Measurements from ENCODE around the gene PSAT1. TPM values are rescaled to one million over a fixed set of nuclear protein-coding genes. Genes with fewer than 3 reads are reported as not detected.

The PSAT1 gene
- total RNA-seq, 1 donor from 2014 or later: 15.2 TPM

DNA sequence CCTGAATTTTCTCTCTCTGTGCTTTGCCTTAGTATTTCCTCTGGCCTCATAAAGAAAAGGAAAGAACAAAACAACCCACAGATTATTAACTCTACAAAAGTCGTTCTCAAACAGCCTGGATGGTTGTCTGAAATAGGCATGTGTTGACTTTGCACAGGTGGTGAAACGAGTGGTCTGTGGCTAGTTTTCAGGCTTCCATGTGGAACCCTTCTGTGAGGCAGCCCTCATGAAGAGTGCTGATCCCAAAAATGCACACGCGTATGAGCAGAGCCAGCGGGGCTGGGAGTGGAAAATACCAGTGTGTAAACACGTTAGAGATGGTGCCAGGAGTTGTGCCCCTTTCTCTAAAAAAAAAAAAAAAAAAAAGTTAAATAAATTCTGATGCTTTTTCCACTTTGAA is 4.9 kb upstream of the PSAT1 start:
- H3K4me1 Mint-ChIP-seq (ENCODE audit: unreplicated experiment): peaks cover 26% of the 10 kb centered on the region

DNA sequence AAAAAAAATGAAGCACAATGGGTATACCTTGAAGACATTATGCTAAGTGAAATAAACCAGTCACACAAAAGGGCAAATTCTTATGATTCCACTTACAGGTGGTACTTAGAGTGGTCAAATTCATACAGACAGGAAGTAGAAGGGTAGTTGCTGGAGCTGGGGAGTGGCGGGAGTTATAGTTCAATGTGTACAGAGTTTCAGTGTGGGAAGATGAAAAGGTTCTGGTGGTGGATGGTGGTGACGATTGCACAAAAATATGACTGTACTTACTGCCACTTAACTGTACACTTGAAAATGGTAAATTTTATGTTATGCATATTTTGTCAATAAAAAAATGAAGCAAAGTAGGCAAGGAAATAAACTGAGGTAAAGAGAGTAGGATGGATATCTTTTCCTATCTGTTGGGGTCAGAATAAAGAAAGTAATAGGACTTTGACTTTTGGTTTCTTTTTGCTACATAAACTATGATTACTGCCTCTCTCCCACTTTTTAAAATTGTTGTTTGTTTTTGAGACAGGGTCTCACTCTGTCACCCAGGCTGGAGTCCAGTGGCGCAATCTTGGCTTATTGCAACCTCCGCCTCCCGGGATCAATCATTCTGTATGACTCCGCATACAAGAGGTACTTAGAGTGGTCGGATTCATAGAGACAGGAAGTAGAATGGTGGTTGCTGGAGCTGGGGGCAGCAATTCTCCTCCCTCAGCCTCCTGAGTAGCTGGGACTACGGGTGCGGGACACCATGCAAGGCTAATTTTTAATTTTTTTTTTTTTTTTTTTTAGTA is 4.0 kb upstream of the PSAT1 start:
- TF ChIP-seq, protein P1, sequence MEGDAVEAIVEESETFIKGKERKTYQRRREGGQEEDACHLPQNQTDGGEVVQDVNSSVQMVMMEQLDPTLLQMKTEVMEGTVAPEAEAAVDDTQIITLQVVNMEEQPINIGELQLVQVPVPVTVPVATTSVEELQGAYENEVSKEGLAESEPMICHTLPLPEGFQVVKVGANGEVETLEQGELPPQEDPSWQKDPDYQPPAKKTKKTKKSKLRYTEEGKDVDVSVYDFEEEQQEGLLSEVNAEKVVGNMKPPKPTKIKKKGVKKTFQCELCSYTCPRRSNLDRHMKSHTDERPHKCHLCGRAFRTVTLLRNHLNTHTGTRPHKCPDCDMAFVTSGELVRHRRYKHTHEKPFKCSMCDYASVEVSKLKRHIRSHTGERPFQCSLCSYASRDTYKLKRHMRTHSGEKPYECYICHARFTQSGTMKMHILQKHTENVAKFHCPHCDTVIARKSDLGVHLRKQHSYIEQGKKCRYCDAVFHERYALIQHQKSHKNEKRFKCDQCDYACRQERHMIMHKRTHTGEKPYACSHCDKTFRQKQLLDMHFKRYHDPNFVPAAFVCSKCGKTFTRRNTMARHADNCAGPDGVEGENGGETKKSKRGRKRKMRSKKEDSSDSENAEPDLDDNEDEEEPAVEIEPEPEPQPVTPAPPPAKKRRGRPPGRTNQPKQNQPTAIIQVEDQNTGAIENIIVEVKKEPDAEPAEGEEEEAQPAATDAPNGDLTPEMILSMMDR (IDR thresholded peaks at IDR 0.05; ENCODE audit: unreplicated experiment): no peak
- no peaks in the 10 kb centered on the region for H3K9me3 Mint-ChIP-seq (ENCODE audit: unreplicated experiment)
- no peak overlapping the region for H3K4me3 Mint-ChIP-seq (ENCODE audit: unreplicated experiment)
- H3K27me3 Mint-ChIP-seq (ENCODE audit: unreplicated experiment): peaks cover 4% of the 10 kb centered on the region
- H3K27ac Mint-ChIP-seq (ENCODE audit: unreplicated experiment): peak overlapping the region; percentile 39
- no peak for DNase-seq (ENCODE audit: low spot score)
- H3K4me1 Mint-ChIP-seq (ENCODE audit: unreplicated experiment): peaks cover 30% of the 10 kb centered on the region
- H3K36me3 Mint-ChIP-seq (ENCODE audit: low read depth, unreplicated experiment): no peaks in the 10 kb centered on the region

More for the DNA sequence above, 4.9 kb upstream of the PSAT1 start:
- H3K27ac Mint-ChIP-seq (ENCODE audit: unreplicated experiment): no peak overlapping the region
- H3K27me3 Mint-ChIP-seq (ENCODE audit: unreplicated experiment): peaks cover 2% of the 10 kb centered on the region
- H3K36me3 Mint-ChIP-seq (ENCODE audit: low read depth, unreplicated experiment): no peaks in the 10 kb centered on the region
- no peaks in the 10 kb centered on the region for H3K9me3 Mint-ChIP-seq (ENCODE audit: unreplicated experiment)
- TF ChIP-seq, protein P1 (IDR thresholded peaks at IDR 0.05; ENCODE audit: unreplicated experiment): no peak
- no peak for DNase-seq (ENCODE audit: low spot score)
- no peak overlapping the region for H3K4me3 Mint-ChIP-seq (ENCODE audit: unreplicated experiment)

DNA sequence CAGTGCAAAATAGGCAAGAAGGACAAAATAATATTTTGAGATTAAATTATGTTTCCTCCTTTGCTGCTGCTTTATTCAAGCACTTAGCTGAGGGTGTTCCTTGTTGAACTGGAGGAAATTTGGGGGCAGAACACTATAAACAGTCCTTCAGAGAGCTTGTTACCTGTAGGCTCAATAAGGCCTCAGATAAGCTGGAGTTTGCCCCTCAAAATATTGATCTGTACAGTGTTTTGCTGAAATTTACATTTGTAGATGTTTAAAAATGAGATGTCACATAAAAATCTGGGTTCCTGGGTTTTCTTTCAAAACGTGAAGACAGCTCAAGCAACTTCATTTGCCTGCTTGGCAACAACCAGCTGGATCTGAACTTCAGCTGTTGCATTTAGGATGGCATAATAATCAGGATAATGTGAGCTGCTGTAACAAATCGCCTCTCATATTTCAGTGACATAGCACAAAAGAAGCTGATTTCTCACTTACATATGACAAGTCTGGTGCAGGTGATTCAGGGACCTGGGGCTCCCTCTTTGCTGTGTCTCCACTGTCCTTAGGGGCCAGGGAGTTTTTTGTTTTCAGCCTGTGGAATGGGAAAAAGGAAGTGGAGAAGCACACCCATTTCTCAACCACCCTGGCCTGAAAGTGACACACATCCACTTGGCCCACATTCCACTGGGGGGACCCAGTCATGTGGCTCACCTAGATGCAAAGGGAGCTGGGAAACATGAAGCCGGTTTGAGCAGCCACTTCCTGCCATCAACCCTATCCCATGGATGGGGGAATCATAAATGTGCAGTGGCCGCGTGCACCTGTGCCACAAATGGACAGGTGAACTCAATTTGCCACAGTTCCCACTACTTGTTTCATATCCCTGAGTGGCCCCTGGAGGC is 2.4 kb upstream of the PSAT1 start:
- no peak for DNase-seq (ENCODE audit: low spot score)
- no peaks in the 10 kb centered on the region for H3K36me3 Mint-ChIP-seq (ENCODE audit: low read depth, unreplicated experiment)
- peaks cover 4% of the 10 kb centered on the region for H3K27me3 Mint-ChIP-seq (ENCODE audit: unreplicated experiment)
- no peaks in the 10 kb centered on the region for H3K9me3 Mint-ChIP-seq (ENCODE audit: unreplicated experiment)
- no peak overlapping the region for H3K4me3 Mint-ChIP-seq (ENCODE audit: unreplicated experiment)
- H3K4me1 Mint-ChIP-seq (ENCODE audit: unreplicated experiment): peaks cover 35% of the 10 kb centered on the region
- H3K27ac Mint-ChIP-seq (ENCODE audit: unreplicated experiment): no peak overlapping the region
- TF ChIP-seq, protein P1 (IDR thresholded peaks at IDR 0.05; ENCODE audit: unreplicated experiment): no peak

DNA sequence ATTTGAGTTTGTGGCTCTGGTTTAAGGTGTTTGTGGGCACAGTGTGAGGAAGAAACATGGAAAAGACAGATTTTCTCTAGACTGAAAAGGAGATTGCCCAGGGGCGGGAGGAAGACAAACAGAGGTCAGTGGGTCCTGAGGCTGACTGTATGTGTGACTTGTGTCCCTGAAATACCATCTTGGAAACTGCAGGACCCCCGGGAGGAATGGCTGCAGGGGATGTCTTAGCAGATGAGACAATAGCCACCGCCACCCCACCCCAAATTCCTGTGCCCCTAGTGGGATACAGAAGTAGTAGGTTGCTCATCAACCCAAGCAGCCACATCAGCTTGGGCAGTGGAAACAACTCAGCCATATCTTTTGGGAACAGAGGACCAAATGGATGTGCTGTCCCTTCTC is 1.7 kb upstream of the PSAT1 start:
- Mint-ChIP-seq H3K4me1 (ENCODE audit: unreplicated experiment) (peaks cover 35% of the 10 kb centered on the region), H3K27ac (ENCODE audit: unreplicated experiment) (no peak overlapping the region), H3K4me3 (ENCODE audit: unreplicated experiment) (no peak overlapping the region), H3K36me3 (ENCODE audit: low read depth, unreplicated experiment) (no peaks in the 10 kb centered on the region), H3K27me3 (ENCODE audit: unreplicated experiment) (peaks cover 4% of the 10 kb centered on the region), H3K9me3 (ENCODE audit: unreplicated experiment) (no peaks in the 10 kb centered on the region)
- TF ChIP-seq, protein P1 (IDR thresholded peaks at IDR 0.05; ENCODE audit: unreplicated experiment): no peak
- DNase-seq (ENCODE audit: low spot score): no peak
